ENCODE results near the gene CKAP2L. TPM values are rescaled to one million over a fixed set of nuclear protein-coding genes. Genes with fewer than 3 reads are reported as not detected.

Gene CKAP2L
- total RNA-seq, 4 donors from 2014 or later, result 4.3 to 14.4 (median 6.7) TPM

DNA sequence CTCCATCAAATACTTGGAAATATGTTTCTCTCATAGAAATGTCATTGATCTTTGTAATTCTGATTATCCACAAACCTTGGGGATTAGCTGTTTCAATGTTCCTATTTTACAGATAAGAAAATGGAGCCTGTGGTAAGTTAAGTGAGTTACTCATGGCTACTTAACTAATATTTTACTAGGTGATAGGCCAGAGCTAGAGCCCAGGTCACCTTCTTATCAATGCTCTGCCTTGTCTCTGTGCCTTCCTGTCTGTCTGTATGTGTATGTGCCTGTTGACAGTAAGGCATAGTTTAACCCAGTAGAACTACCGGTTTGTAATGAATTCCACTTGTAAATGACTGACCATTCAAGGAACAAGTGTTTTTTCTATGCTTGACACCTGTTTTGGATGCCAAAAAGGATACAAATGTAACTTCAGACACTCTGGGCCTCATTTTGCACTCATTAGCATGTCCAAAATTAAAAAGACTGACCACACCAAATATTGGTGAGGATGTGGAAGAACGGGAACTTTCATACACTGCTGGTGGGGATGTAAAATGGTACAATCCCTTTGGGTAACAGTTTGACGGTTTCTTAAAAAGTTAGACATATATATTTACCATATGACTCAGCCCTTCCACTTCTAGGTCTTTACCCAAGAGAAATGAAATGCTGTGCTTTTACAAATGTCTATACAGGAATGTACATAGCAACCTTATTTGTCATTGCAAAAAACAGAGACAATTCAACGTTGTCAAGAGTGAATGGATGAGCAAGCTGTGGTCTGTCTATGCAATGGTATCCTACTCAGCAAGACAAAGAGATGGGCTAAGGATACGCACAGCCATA, 39.5 kb upstream of the CKAP2L start:
- H3K4me3 ChIP-seq, result no peak overlapping the region
- intact Hi-C loops (cut with DNase I), result no loop called here
- peaks cover 0 to 4% (median 3%) of the 10 kb centered on the region in 3 donors for H3K9me3 ChIP-seq
- H3K27me3 ChIP-seq, result no peaks in the 10 kb centered on the region
- no peaks in the 10 kb centered on the region for H3K36me3 ChIP-seq
- no peak for DNase-seq
- H3K27ac ChIP-seq, result no peak overlapping the region
- TF ChIP-seq, protein P1, sequence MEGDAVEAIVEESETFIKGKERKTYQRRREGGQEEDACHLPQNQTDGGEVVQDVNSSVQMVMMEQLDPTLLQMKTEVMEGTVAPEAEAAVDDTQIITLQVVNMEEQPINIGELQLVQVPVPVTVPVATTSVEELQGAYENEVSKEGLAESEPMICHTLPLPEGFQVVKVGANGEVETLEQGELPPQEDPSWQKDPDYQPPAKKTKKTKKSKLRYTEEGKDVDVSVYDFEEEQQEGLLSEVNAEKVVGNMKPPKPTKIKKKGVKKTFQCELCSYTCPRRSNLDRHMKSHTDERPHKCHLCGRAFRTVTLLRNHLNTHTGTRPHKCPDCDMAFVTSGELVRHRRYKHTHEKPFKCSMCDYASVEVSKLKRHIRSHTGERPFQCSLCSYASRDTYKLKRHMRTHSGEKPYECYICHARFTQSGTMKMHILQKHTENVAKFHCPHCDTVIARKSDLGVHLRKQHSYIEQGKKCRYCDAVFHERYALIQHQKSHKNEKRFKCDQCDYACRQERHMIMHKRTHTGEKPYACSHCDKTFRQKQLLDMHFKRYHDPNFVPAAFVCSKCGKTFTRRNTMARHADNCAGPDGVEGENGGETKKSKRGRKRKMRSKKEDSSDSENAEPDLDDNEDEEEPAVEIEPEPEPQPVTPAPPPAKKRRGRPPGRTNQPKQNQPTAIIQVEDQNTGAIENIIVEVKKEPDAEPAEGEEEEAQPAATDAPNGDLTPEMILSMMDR (IDR thresholded peaks at IDR 0.05), result no peak
- no peak for TF ChIP-seq POLR2A (IDR thresholded peaks at IDR 0.05)
- peaks cover 0 to 32% (median 9%) of the 10 kb centered on the region in 3 donors for H3K4me1 ChIP-seq
- 40 to 42% methylated on average over 5 of the region's 5 CpGs for WGBS, 2 donors

DNA sequence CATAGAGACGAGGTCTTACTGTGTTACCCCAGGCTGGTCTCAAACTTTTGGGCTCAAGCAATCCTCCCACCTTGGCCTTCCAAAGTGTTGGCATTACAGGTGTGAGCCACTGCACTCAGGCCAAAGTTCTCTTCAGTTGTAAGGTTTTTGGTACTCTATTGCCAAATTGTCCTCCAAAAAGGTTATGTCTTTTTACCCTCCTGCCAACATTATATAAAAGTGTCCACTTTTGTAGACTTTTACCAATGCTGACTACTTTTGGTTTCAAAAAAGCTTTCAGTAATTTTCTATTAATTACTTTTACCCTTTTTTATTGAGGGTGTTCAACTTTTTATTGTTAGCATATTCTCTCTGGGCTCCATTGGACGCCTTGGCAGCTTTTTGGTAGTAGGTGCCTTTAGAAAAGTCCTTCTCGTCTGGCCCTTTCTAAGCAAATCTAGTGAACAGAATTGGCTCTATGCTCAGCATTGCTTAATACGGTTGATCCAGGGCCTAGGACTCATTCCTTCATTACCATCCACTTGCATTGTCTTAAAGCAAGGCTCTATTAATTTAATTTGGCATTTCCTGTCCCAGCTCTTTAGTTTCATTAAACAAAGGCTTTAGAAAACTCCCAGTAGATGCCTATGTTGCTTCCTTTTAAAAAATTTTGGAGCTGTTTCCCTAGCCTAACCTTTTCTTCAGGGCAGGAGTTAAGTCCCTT, 36.6 kb upstream of the CKAP2L start:
- Histone ChIP-seq H3K4me3 (no peak overlapping the region), H3K36me3 (no peaks in the 10 kb centered on the region), H3K9me3 (no peaks in the 10 kb centered on the region), H3K27ac (peak overlapping the region in 3 of 4 donors; percentile 1 to 42 (median 3)), H3K4me1 (peaks cover 0 to 38% (median 9%) of the 10 kb centered on the region in 3 donors), H3K27me3 (no peaks in the 10 kb centered on the region)
- intact Hi-C loops (cut with DNase I), result no loop called here
- DNase-seq, result no peak
- TF ChIP-seq, protein P1 (IDR thresholded peaks at IDR 0.05), result no peak
- TF ChIP-seq POLR2A (IDR thresholded peaks at IDR 0.05), result no peak
- WGBS, 2 donors, result 67 to 70% methylated on average over 4 of the region's 4 CpGs

DNA sequence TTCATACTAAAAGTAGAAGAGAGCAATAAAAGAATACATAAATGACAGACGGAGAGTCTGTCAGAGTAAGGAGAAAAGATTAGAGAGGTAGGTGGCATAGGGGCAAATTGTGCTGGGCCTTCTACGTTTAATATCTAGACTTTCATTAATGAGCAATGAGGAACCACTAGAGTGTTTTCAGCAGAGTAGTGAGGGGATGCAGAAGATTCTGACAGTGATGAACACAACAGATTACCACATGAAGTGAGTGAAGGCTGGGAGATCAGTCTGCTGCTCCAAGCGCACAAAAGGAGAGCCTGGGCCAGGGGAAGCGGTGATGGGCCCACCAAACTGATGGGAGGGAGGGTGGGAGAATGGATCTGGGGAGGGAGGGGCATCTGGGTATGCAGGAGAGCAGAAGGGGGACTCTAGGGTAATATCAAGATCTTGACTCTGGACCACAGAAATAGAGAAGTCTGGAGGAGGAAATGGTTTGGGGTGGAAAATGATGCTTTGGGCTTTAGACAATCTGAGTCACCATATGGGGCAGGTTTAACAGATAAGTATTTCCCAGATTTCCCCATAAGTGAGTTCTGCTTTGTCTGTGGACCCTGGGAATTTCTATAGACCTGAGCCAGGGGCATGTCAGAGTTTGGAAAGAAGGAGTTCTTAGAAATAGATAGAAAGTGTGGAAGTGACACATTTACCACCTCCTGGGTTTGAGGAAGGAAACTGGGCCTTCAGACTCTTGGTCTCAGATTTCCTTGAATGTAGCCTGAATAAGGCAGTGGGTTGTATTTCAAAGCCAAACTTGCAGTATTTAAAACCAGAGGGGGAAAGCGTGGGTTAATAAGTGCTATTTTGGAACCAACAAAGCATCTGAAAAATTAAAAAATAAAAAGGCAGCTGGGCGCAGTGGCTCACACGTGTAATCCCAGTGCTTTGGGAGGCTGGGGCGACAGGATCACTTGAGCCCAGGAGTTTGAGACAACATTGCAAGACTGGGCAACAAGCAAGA, 34.9 kb upstream of the CKAP2L start:
- Histone ChIP-seq H3K9me3 (no peaks in the 10 kb centered on the region), H3K36me3 (no peaks in the 10 kb centered on the region), H3K4me1 (peaks cover 0 to 39% (median 12%) of the 10 kb centered on the region in 3 donors), H3K27me3 (no peaks in the 10 kb centered on the region), H3K27ac (no peak overlapping the region), H3K4me3 (no peak overlapping the region)
- intact Hi-C loops (cut with DNase I), result no loop called here
- DNase-seq, result no peak
- TF ChIP-seq, protein P1 (IDR thresholded peaks at IDR 0.05), result no peak
- no peak for TF ChIP-seq POLR2A (IDR thresholded peaks at IDR 0.05)
- WGBS, 2 donors, result 81 to 89% methylated on average over 8 of the region's 8 CpGs

DNA sequence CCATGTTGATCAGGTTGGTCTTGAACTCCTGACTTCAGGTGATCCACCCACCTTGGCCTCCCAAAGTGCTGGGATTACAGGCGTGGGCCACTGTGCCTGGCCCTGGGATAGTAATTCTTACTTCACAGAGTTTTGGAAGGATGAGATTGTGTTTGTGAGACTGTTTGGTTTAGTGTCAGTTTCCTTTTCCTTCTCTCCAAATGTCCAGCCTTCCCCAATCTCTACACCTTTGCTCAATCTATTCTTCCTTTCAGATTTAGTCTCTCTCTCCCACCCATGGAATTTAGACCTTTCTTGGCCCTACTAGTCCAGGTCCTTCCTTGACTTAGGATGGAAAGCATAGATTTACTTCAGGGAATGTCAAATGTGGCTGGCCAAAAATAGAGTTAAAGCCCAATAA, 32.1 kb upstream of the CKAP2L start:
- intact Hi-C loops (cut with DNase I), result no loop called here
- peak overlapping the region in 3 of 4 donors; percentile 75 to 86 (median 78) for H3K27ac ChIP-seq
- DNase-seq, result no peak
- H3K36me3 ChIP-seq, result no peaks in the 10 kb centered on the region
- TF ChIP-seq POLR2A (IDR thresholded peaks at IDR 0.05), result no peak
- TF ChIP-seq, protein P1 (IDR thresholded peaks at IDR 0.05), result no peak
- H3K4me1 ChIP-seq, result peaks cover 0 to 48% (median 18%) of the 10 kb centered on the region in 3 donors
- WGBS, 2 donors, result 0 to 21% methylated on average over 1 of the region's 1 CpG
- no peaks in the 10 kb centered on the region for H3K9me3 ChIP-seq
- H3K27me3 ChIP-seq, result no peaks in the 10 kb centered on the region
- no peak overlapping the region for H3K4me3 ChIP-seq
